Fibroblast of lung (primary cell): ENCODE results near the gene C2orf66.

Experiments
- CTCF ChIP-seq, 2 donors: IDR thresholded peaks in 1 of 2; conservative IDR thresholded peaks in 1 of 2; 1 replicate in 1 of 2; 2 replicates in 1 of 2; pipeline ENCODE4 v1.5.1; 2011 to 2012; ENCODE audit warnings: low read length in 2 of 2, control low read depth in 1 of 2, inconsistent platforms in 1 of 2, low read depth in 1 of 2, mild to moderate bottlenecking in 1 of 2
- EZH2 ChIP-seq: IDR thresholded peaks from 2 replicates; pipeline ENCODE4 v1.5.1; 2012; ENCODE audit warnings: low read length, control low read depth, mild to moderate bottlenecking; ENCODE audit errors: missing control alignments

- no peak for TF ChIP-seq CTCF (conservative IDR thresholded peaks at IDR 0.05 in 1 of 2, IDR thresholded peaks at IDR 0.05 in 1 of 2; ENCODE audit: low read depth in 1 of 2, low read length in 2 of 2)
- TF ChIP-seq EZH2, result no peak
These were observed 41.9 kb upstream of the C2orf66 start for GRCh38 chr2:196851088-196851487.
